ENCODE results near the gene PSKH1. TPM values are rescaled to one million over a fixed set of nuclear protein-coding genes. Genes with fewer than 3 reads are reported as not detected.

PSKH1 gene
- total and polyA plus RNA-seq, 4 donors = 8.3 to 23.8 (median 13.8) TPM

DNA sequence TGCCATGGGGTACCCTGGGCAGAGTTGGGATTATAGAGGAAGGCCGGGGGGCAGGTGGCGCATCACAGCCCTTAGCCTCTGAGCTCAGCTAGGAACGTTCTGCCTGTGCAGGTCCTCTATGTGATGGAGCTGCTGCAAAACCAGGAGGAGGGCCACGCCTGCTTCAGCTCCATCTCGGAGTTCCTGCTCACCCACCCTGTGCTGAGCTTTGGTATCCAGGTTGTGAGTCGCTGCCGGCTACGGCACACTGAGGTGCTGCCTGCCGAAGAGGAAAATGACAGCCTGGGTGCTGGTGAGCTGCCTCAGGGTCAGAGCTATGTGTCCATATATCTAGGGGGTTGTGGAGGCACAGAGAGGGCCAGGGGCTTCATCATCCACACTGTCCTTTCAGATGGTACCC is 14.2 kb upstream of the PSKH1 start:
- no peak overlapping the region for H3K27ac ChIP-seq (ENCODE audit: low read depth in 1 of 2, low read length in 2 of 2)
- peaks cover 1 to 33% (median 22%) of the 10 kb centered on the region in 4 donors for H3K4me1 ChIP-seq (ENCODE audit: control insufficient read depth in 4 of 4, insufficient read depth in 4 of 4, low read length in 3 of 4)
- no peaks in the 10 kb centered on the region for H3K9me3 ChIP-seq (ENCODE audit: control insufficient read depth in 4 of 4, low read length in 3 of 4)
- peaks cover 30 to 70% (median 47%) of the 10 kb centered on the region in 4 donors for H3K36me3 ChIP-seq (ENCODE audit: control insufficient read depth in 4 of 4, insufficient read depth in 3 of 4, low read depth in 1 of 4, low read length in 3 of 4)
- H3K4me3 ChIP-seq (ENCODE audit: low read depth in 1 of 3, low read length in 3 of 3) = no peak overlapping the region
- TF ChIP-seq EGR1 (IDR thresholded peaks at IDR 0.05; ENCODE audit: low read depth in 2 of 2) = no peak
- no peaks in the 10 kb centered on the region for H3K27me3 ChIP-seq (ENCODE audit: control insufficient read depth in 4 of 4, insufficient read depth in 4 of 4, low read length in 3 of 4)
- DNase-seq (ENCODE audit: low spot score) = no peak
- 98% methylated on average over 9 of the region's 9 CpGs for WGBS
- H3K9ac ChIP-seq (ENCODE audit: low read depth in 1 of 2, low read length in 2 of 2) = no peak overlapping the region

DNA sequence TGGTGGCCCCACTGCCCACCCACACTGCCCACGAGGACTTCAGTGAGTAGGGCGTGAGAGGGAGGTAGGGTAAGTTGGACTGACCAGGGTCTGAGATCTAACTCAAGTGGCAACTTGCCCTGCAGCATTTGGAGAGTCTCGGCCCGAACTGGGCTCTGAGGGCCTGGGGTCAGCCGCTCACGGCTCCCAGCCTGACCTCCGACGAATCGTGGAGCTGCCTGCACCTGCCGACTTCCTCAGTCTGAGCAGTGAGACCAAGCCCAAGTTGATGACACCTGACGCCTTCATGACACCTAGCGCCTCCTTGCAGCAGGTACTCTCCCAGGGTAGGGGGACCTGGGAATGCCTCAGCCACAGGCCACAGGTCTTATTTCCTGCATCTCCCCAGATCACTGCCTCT is 13.6 kb upstream of the PSKH1 start:
- H3K27ac ChIP-seq (ENCODE audit: low read depth in 1 of 2, low read length in 2 of 2) = no peak overlapping the region
- DNase-seq (ENCODE audit: low spot score) = no peak
- H3K9me3 ChIP-seq (ENCODE audit: control insufficient read depth in 4 of 4, low read length in 3 of 4) = no peaks in the 10 kb centered on the region
- no peaks in the 10 kb centered on the region for H3K27me3 ChIP-seq (ENCODE audit: control insufficient read depth in 4 of 4, insufficient read depth in 4 of 4, low read length in 3 of 4)
- no peak overlapping the region for H3K9ac ChIP-seq (ENCODE audit: low read depth in 1 of 2, low read length in 2 of 2)
- WGBS = 95% methylated on average over 12 of the region's 12 CpGs
- H3K4me1 ChIP-seq (ENCODE audit: control insufficient read depth in 4 of 4, insufficient read depth in 4 of 4, low read length in 3 of 4) = peaks cover 0 to 33% (median 18%) of the 10 kb centered on the region in 4 donors
- H3K4me3 ChIP-seq (ENCODE audit: low read depth in 1 of 3, low read length in 3 of 3) = no peak overlapping the region
- TF ChIP-seq RAD21 (IDR thresholded peaks at IDR 0.05) (no peak), HNF4G (IDR thresholded peaks at IDR 0.05) (no peak), TAF1 (conservative IDR thresholded peaks at IDR 0.05) (no peak), FOXA1 (IDR thresholded peaks at IDR 0.05) (no peak), EGR1 (IDR thresholded peaks at IDR 0.05; ENCODE audit: low read depth in 2 of 2) (no peak), YY1 (IDR thresholded peaks at IDR 0.05) (no peak), JUND (IDR thresholded peaks at IDR 0.05) (no peak), GABPA (IDR thresholded peaks at IDR 0.05 in 1 of 2, conservative IDR thresholded peaks at IDR 0.05 in 1 of 2) (no peak), RXRA (IDR thresholded peaks at IDR 0.05) (no peak), FOXA2 (IDR thresholded peaks at IDR 0.05) (no peak), HNF4A (conservative IDR thresholded peaks at IDR 0.05) (no peak), NR2F2 (IDR thresholded peaks at IDR 0.05) (no peak), SP1 (IDR thresholded peaks at IDR 0.05) (no peak)
- TF ChIP-seq, protein P1, sequence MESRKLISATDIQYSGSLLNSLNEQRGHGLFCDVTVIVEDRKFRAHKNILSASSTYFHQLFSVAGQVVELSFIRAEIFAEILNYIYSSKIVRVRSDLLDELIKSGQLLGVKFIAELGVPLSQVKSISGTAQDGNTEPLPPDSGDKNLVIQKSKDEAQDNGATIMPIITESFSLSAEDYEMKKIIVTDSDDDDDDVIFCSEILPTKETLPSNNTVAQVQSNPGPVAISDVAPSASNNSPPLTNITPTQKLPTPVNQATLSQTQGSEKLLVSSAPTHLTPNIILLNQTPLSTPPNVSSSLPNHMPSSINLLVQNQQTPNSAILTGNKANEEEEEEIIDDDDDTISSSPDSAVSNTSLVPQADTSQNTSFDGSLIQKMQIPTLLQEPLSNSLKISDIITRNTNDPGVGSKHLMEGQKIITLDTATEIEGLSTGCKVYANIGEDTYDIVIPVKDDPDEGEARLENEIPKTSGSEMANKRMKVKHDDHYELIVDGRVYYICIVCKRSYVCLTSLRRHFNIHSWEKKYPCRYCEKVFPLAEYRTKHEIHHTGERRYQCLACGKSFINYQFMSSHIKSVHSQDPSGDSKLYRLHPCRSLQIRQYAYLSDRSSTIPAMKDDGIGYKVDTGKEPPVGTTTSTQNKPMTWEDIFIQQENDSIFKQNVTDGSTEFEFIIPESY (IDR thresholded peaks at IDR 0.05) = no peak
- TF ChIP-seq, protein P2, sequence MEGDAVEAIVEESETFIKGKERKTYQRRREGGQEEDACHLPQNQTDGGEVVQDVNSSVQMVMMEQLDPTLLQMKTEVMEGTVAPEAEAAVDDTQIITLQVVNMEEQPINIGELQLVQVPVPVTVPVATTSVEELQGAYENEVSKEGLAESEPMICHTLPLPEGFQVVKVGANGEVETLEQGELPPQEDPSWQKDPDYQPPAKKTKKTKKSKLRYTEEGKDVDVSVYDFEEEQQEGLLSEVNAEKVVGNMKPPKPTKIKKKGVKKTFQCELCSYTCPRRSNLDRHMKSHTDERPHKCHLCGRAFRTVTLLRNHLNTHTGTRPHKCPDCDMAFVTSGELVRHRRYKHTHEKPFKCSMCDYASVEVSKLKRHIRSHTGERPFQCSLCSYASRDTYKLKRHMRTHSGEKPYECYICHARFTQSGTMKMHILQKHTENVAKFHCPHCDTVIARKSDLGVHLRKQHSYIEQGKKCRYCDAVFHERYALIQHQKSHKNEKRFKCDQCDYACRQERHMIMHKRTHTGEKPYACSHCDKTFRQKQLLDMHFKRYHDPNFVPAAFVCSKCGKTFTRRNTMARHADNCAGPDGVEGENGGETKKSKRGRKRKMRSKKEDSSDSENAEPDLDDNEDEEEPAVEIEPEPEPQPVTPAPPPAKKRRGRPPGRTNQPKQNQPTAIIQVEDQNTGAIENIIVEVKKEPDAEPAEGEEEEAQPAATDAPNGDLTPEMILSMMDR (IDR thresholded peaks at IDR 0.05; ENCODE audit: low read depth, low read length, missing input control) = no peak
- TF ChIP-seq, protein P3, sequence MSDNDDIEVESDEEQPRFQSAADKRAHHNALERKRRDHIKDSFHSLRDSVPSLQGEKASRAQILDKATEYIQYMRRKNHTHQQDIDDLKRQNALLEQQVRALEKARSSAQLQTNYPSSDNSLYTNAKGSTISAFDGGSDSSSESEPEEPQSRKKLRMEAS (IDR thresholded peaks at IDR 0.05) = no peak
- TF ChIP-seq, protein P4, sequence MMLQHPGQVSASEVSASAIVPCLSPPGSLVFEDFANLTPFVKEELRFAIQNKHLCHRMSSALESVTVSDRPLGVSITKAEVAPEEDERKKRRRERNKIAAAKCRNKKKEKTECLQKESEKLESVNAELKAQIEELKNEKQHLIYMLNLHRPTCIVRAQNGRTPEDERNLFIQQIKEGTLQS (IDR thresholded peaks at IDR 0.05) = no peak
- TF ChIP-seq, protein P5, sequence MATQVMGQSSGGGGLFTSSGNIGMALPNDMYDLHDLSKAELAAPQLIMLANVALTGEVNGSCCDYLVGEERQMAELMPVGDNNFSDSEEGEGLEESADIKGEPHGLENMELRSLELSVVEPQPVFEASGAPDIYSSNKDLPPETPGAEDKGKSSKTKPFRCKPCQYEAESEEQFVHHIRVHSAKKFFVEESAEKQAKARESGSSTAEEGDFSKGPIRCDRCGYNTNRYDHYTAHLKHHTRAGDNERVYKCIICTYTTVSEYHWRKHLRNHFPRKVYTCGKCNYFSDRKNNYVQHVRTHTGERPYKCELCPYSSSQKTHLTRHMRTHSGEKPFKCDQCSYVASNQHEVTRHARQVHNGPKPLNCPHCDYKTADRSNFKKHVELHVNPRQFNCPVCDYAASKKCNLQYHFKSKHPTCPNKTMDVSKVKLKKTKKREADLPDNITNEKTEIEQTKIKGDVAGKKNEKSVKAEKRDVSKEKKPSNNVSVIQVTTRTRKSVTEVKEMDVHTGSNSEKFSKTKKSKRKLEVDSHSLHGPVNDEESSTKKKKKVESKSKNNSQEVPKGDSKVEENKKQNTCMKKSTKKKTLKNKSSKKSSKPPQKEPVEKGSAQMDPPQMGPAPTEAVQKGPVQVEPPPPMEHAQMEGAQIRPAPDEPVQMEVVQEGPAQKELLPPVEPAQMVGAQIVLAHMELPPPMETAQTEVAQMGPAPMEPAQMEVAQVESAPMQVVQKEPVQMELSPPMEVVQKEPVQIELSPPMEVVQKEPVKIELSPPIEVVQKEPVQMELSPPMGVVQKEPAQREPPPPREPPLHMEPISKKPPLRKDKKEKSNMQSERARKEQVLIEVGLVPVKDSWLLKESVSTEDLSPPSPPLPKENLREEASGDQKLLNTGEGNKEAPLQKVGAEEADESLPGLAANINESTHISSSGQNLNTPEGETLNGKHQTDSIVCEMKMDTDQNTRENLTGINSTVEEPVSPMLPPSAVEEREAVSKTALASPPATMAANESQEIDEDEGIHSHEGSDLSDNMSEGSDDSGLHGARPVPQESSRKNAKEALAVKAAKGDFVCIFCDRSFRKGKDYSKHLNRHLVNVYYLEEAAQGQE (IDR thresholded peaks at IDR 0.05) = no peak
- peaks cover 30 to 71% (median 47%) of the 10 kb centered on the region in 4 donors for H3K36me3 ChIP-seq (ENCODE audit: control insufficient read depth in 4 of 4, insufficient read depth in 3 of 4, low read depth in 1 of 4, low read length in 3 of 4)

All from liver (tissue), 9 donors.